Measurements from ENCODE around the gene KRT20. TPM values are rescaled to one million over a fixed set of nuclear protein-coding genes. Genes with fewer than 3 reads are reported as not detected.

The KRT20 gene
- total and polyA plus RNA-seq, 2 donors: 0.85 to 3.8 TPM

DNA sequence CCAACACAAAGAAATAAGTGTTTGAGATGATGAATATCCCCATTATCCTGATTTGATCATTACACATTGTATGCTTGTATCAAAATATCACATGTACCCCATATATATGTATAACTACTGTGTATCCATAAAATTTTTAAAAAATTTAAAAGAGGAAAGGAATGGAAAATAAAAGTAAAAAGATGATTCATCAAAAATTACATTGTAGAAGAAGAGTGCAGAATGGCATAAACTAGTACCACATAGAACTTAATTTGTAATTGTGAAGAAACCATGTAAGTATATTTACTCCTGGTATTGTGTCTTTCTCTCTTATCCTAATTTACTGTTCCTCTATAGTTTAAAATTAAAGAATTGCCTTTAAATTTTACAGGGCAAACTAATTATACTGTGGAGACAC is 51.2 kb downstream of the KRT20 start:
- H3K9me3 ChIP-seq (ENCODE audit: control insufficient read depth in 2 of 2, insufficient read depth in 1 of 2, low read length in 1 of 2): no peaks in the 10 kb centered on the region
- DNase-seq (ENCODE audit: low read depth in 6 of 9, low spot score in 9 of 9): no peak
- H3K4me1 ChIP-seq (ENCODE audit: control insufficient read depth in 2 of 2, insufficient read depth in 2 of 2, low read length in 2 of 2): no peaks in the 10 kb centered on the region
- H3K27ac ChIP-seq (ENCODE audit: low read depth in 1 of 2, low read length in 1 of 2): no peak overlapping the region
- no peaks in the 10 kb centered on the region for H3K27me3 ChIP-seq (ENCODE audit: control insufficient read depth in 2 of 2, insufficient read depth in 1 of 2, low read length in 1 of 2)
- no peak overlapping the region for H3K4me3 ChIP-seq (ENCODE audit: low read length in 2 of 2)
- H3K36me3 ChIP-seq (ENCODE audit: control insufficient read depth in 2 of 2, insufficient read depth in 2 of 2, low read length in 1 of 2): peaks cover 0 to 3% of the 10 kb centered on the region in 2 donors

DNA sequence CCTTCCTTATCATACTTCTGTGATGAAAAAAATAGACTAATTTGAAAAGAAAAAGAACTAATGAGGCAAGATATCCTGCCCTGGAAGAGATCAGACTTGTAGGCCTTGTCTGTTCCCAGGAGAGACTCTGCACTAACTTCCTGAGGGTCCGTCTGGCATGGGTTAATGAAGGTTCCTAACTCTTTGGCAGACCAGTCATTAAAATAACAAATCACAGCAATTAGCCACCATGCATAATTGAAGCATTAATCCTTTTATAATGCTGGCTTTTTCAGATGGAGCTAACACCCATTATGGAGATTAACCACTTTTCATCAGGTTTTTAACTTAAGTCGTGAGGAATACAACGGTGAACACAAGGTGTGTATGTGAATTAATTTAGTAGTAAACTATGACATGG is 52.2 kb downstream of the KRT20 start:
- H3K4me3 ChIP-seq (ENCODE audit: low read length in 2 of 2): no peak overlapping the region
- WGBS: 97% methylated on average over 3 of the region's 3 CpGs
- H3K27me3 ChIP-seq (ENCODE audit: control insufficient read depth in 2 of 2, insufficient read depth in 1 of 2, low read length in 1 of 2): no peaks in the 10 kb centered on the region
- no peak for DNase-seq (ENCODE audit: low read depth in 6 of 9, low spot score in 9 of 9)
- H3K4me1 ChIP-seq (ENCODE audit: control insufficient read depth in 2 of 2, insufficient read depth in 2 of 2, low read length in 2 of 2): no peaks in the 10 kb centered on the region
- no peak overlapping the region for H3K27ac ChIP-seq (ENCODE audit: low read depth in 1 of 2, low read length in 1 of 2)
- no peaks in the 10 kb centered on the region for H3K9me3 ChIP-seq (ENCODE audit: control insufficient read depth in 2 of 2, insufficient read depth in 1 of 2, low read length in 1 of 2)
- H3K36me3 ChIP-seq (ENCODE audit: control insufficient read depth in 2 of 2, insufficient read depth in 2 of 2, low read length in 1 of 2): peaks cover 0 to 3% of the 10 kb centered on the region in 2 donors

DNA sequence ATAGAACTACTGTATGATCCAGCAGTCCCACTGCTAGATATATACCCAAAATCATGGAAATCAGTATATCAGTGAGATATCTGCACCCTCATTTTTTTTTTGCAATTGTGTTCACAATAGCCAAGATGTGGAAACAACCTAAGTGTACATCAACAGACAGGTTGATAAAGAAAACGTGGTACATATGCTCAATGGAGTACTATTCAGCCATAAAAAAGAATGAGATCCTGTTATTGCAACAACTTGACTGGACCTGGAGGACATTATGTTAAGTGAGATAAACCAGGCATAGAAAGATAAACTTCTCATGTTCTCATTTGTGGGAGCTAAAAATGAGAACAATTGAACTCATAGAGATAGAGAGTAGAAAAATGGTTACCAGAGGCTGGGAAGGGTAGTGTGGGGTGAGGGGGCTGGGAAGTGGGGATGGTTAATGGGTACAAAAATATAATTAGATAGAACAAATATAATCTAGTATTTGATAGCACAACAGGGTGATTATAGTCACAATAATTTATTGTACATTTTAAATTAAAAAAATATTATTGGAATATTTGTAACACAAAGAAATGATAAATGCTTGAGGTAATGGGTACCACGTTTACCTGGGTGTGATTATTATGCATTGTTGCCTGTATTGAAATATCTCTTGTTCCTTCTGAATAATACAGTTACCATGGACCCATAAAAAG is 54.8 kb downstream of the KRT20 start:
- H3K9me3 ChIP-seq (ENCODE audit: control insufficient read depth in 2 of 2, insufficient read depth in 1 of 2, low read length in 1 of 2): no peaks in the 10 kb centered on the region
- H3K36me3 ChIP-seq (ENCODE audit: control insufficient read depth in 2 of 2, insufficient read depth in 2 of 2, low read length in 1 of 2): no peaks in the 10 kb centered on the region
- H3K27ac ChIP-seq (ENCODE audit: low read depth in 1 of 2, low read length in 1 of 2): no peak overlapping the region
- no peak for DNase-seq (ENCODE audit: low read depth in 6 of 9, low spot score in 9 of 9)
- no peak overlapping the region for H3K4me3 ChIP-seq (ENCODE audit: low read length in 2 of 2)
- H3K27me3 ChIP-seq (ENCODE audit: control insufficient read depth in 2 of 2, insufficient read depth in 1 of 2, low read length in 1 of 2): no peaks in the 10 kb centered on the region
- no peaks in the 10 kb centered on the region for H3K4me1 ChIP-seq (ENCODE audit: control insufficient read depth in 2 of 2, insufficient read depth in 2 of 2, low read length in 2 of 2)
- 90% methylated on average over 2 of the region's 2 CpGs for WGBS

DNA sequence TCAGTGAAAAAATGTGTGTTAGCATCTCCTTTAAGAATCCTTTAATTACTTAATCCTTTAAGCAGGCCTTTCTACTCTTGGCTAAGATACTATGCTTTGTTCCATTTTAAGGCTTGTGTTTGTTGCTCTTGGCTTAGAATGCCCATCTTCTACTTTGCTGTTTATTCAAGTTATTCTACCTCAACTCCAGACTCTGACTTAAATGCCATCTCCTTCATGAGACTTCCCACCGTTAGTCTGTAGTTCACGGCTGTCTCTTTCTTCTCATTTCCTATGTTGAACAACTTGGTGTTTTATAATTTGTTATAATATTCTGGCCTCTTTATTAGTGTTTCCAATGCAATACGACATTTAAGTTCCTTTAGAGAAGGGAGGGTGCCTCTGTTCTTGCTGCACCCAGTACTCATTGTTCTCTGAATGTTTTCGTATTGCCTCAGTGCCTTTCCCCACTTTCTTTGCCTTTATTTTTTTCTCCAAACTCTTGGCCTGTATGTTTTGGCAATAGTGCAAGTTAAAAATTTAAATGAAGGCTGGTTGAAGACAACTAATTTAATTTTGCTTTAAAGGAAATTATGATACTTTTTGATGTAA is 56.5 kb downstream of the KRT20 start:
- Histone ChIP-seq H3K9me3 (ENCODE audit: control insufficient read depth in 2 of 2, insufficient read depth in 1 of 2, low read length in 1 of 2) (no peaks in the 10 kb centered on the region), H3K4me1 (ENCODE audit: control insufficient read depth in 2 of 2, insufficient read depth in 2 of 2, low read length in 2 of 2) (no peaks in the 10 kb centered on the region), H3K36me3 (ENCODE audit: control insufficient read depth in 2 of 2, insufficient read depth in 2 of 2, low read length in 1 of 2) (no peaks in the 10 kb centered on the region), H3K4me3 (ENCODE audit: low read length in 2 of 2) (no peak overlapping the region), H3K27me3 (ENCODE audit: control insufficient read depth in 2 of 2, insufficient read depth in 1 of 2, low read length in 1 of 2) (no peaks in the 10 kb centered on the region), H3K27ac (ENCODE audit: low read depth in 1 of 2, low read length in 1 of 2) (no peak overlapping the region)
- 94% methylated on average over 4 of the region's 4 CpGs for WGBS
- no peak for DNase-seq (ENCODE audit: low read depth in 6 of 9, low spot score in 9 of 9)

DNA sequence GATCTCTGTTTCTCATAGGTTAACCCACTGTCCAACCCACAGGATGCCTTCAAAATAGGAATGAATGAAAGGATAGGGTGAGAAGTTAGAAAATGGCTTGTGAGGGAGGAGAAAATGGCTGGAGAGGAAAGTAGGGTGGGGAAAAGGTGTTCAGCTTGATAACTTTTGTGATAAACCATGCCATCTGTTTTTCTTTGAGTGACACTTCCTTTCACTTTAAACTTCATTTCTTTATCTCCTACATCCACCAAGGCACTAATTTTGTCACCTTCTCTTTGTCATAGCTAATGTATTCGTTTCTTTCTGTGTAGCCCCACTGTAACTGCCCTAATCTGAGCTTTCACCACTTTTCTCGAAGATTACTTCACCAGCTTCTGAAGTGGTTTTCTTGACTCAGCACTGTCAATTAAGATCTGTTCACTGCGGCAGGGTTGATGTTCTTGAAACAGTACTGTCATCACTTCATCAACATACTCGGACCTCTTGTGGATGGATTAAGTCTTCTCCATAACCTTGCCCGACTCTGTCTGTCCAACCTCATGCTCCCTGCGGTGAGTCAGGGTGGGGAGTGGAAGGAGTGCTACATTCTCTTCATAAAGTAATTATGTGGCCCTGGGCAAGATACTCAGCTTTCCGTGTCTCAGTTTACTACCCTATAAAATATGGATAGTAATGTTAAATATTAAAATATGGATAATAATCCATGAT is 57.1 kb downstream of the KRT20 start:
- 75% methylated on average over 7 of the region's 7 CpGs for WGBS
- no peaks in the 10 kb centered on the region for H3K4me1 ChIP-seq (ENCODE audit: control insufficient read depth in 2 of 2, insufficient read depth in 2 of 2, low read length in 2 of 2)
- no peaks in the 10 kb centered on the region for H3K36me3 ChIP-seq (ENCODE audit: control insufficient read depth in 2 of 2, insufficient read depth in 2 of 2, low read length in 1 of 2)
- no peaks in the 10 kb centered on the region for H3K27me3 ChIP-seq (ENCODE audit: control insufficient read depth in 2 of 2, insufficient read depth in 1 of 2, low read length in 1 of 2)
- no peak overlapping the region for H3K4me3 ChIP-seq (ENCODE audit: low read length in 2 of 2)
- no peak overlapping the region for H3K27ac ChIP-seq (ENCODE audit: low read depth in 1 of 2, low read length in 1 of 2)
- no peaks in the 10 kb centered on the region for H3K9me3 ChIP-seq (ENCODE audit: control insufficient read depth in 2 of 2, insufficient read depth in 1 of 2, low read length in 1 of 2)
- peak in 1 of 9 donors; percentile 28 for DNase-seq (ENCODE audit: low read depth in 6 of 9, low spot score in 9 of 9)

Other genes starting within 250 kb of the KRT20 start
- 126 TPM for gene SMARCE1, start 237.4 kb downstream of the KRT20 start, total RNA-seq
- gene SMARCE1, start 237.4 kb downstream of the KRT20 start, polyA plus RNA-seq: 109 TPM
- gene KRT222, start 220.1 kb downstream of the KRT20 start, total RNA-seq: 0.19 TPM
- gene KRT222, start 220.1 kb downstream of the KRT20 start, polyA plus RNA-seq: 0.84 TPM
- gene KRT24, start 181.5 kb downstream of the KRT20 start, total RNA-seq: 0.14 TPM
- 1.9 TPM for gene KRT24, start 181.5 kb downstream of the KRT20 start, polyA plus RNA-seq
- gene KRT25, start 129.9 kb downstream of the KRT20 start, total RNA-seq: 0.19 TPM
- gene KRT25, start 129.9 kb downstream of the KRT20 start, polyA plus RNA-seq: 1.0 TPM
- not detected for gene KRT26, start 113.0 kb downstream of the KRT20 start, total RNA-seq
- gene KRT26, start 113.0 kb downstream of the KRT20 start, polyA plus RNA-seq: 0.18 TPM
- 0.14 TPM for gene KRT27, start 102.7 kb downstream of the KRT20 start, total RNA-seq
- gene KRT27, start 102.7 kb downstream of the KRT20 start, polyA plus RNA-seq: 1.3 TPM
- gene KRT28, start 85.3 kb downstream of the KRT20 start, total RNA-seq: 0.05 TPM
- gene KRT28, start 85.3 kb downstream of the KRT20 start, polyA plus RNA-seq: 0.37 TPM
- 21.1 TPM for gene KRT10, start 62.6 kb downstream of the KRT20 start, total RNA-seq
- 445 TPM for gene KRT10, start 62.6 kb downstream of the KRT20 start, polyA plus RNA-seq
- 0.52 TPM for gene KRT12, start 18.0 kb downstream of the KRT20 start, total RNA-seq
- gene KRT12, start 18.0 kb downstream of the KRT20 start, polyA plus RNA-seq: 1.6 TPM
- gene KRT23, start 52.4 kb upstream of the KRT20 start, total RNA-seq: 1.5 TPM
- gene KRT23, start 52.4 kb upstream of the KRT20 start, polyA plus RNA-seq: 30.7 TPM
- gene KRT39, start 81.7 kb upstream of the KRT20 start, total RNA-seq: not detected
- gene KRT39, start 81.7 kb upstream of the KRT20 start, polyA plus RNA-seq: 0.23 TPM
- gene KRT40, start 99.1 kb upstream of the KRT20 start, total RNA-seq: 0.09 TPM
- gene KRT40, start 99.1 kb upstream of the KRT20 start, polyA plus RNA-seq: 0.11 TPM
- not detected for gene KRTAP3-3, start 108.9 kb upstream of the KRT20 start, total RNA-seq
- 0.87 TPM for gene KRTAP3-3, start 108.9 kb upstream of the KRT20 start, polyA plus RNA-seq
- not detected for gene KRTAP3-2, start 114.7 kb upstream of the KRT20 start, total RNA-seq
- gene KRTAP3-2, start 114.7 kb upstream of the KRT20 start, polyA plus RNA-seq: 0.09 TPM
- not detected for gene KRTAP3-1, start 123.9 kb upstream of the KRT20 start, total RNA-seq
- 0.09 TPM for gene KRTAP3-1, start 123.9 kb upstream of the KRT20 start, polyA plus RNA-seq
- not detected for gene KRTAP1-5, start 142.0 kb upstream of the KRT20 start, total RNA-seq
- gene KRTAP1-5, start 142.0 kb upstream of the KRT20 start, polyA plus RNA-seq: 0.05 TPM
- not detected for gene KRTAP1-4, start 145.0 kb upstream of the KRT20 start, total RNA-seq
- gene KRTAP1-4, start 145.0 kb upstream of the KRT20 start, polyA plus RNA-seq: not detected
- gene KRTAP1-3, start 149.6 kb upstream of the KRT20 start, total RNA-seq: not detected
- not detected for gene KRTAP1-3, start 149.6 kb upstream of the KRT20 start, polyA plus RNA-seq
- gene KRTAP1-1, start 156.2 kb upstream of the KRT20 start, total RNA-seq: not detected
- gene KRTAP1-1, start 156.2 kb upstream of the KRT20 start, polyA plus RNA-seq: 0.14 TPM
- gene KRTAP2-1, start 162.1 kb upstream of the KRT20 start, total RNA-seq: not detected
- gene KRTAP2-1, start 162.1 kb upstream of the KRT20 start, polyA plus RNA-seq: 0.05 TPM
- not detected for gene KRTAP2-2, start 170.0 kb upstream of the KRT20 start, total RNA-seq
- gene KRTAP2-2, start 170.0 kb upstream of the KRT20 start, polyA plus RNA-seq: not detected
- gene KRTAP2-3, start 174.9 kb upstream of the KRT20 start, total RNA-seq: not detected
- 0.18 TPM for gene KRTAP2-3, start 174.9 kb upstream of the KRT20 start, polyA plus RNA-seq
- gene KRTAP2-4, start 180.6 kb upstream of the KRT20 start, total RNA-seq: not detected
- not detected for gene KRTAP2-4, start 180.6 kb upstream of the KRT20 start, polyA plus RNA-seq
- gene KRTAP4-7, start 198.9 kb upstream of the KRT20 start, total RNA-seq: not detected
- not detected for gene KRTAP4-7, start 198.9 kb upstream of the KRT20 start, polyA plus RNA-seq
- gene KRTAP4-8, start 212.9 kb upstream of the KRT20 start, total RNA-seq: not detected
- 0.02 TPM for gene KRTAP4-8, start 212.9 kb upstream of the KRT20 start, polyA plus RNA-seq
- not detected for gene KRTAP4-16, start 217.0 kb upstream of the KRT20 start, total RNA-seq
- not detected for gene KRTAP4-16, start 217.0 kb upstream of the KRT20 start, polyA plus RNA-seq
- not detected for gene KRTAP4-9, start 220.1 kb upstream of the KRT20 start, total RNA-seq
- not detected for gene KRTAP4-9, start 220.1 kb upstream of the KRT20 start, polyA plus RNA-seq
- not detected for gene KRTAP4-11, start 233.1 kb upstream of the KRT20 start, total RNA-seq
- gene KRTAP4-11, start 233.1 kb upstream of the KRT20 start, polyA plus RNA-seq: not detected
- gene KRTAP4-12, start 238.9 kb upstream of the KRT20 start, total RNA-seq: not detected
- gene KRTAP4-12, start 238.9 kb upstream of the KRT20 start, polyA plus RNA-seq: not detected

All from thymus (tissue), 11 donors.